HCT116 (cell line): Measurements from ENCODE around the gene ELFN1. TPM values are rescaled to one million over a fixed set of nuclear protein-coding genes. Genes with fewer than 3 reads are reported as not detected.

Experiments
- ATAC-seq: fragments of 200-7000 bp; cut with Tn5 transposase; 2 replicates; pipeline ENCODE4 v1.9.1; 2020; ENCODE audit warnings: mild to moderate bottlenecking, moderate library complexity
- BruUV-seq: library from RNA; stranded (reverse); fragments of 400-500 nt; replicated peaks from 2 replicates; lab custom pipeline; 2021; lab: Mats Ljungman, UMichigan
- CTCF ChIA-PET: fragments of 300-600 bp; sonication (Branson Sonifier 250); formaldehyde crosslinking; loops from one replicate; lab custom pipeline; 2021; ENCODE audit warnings: antibody characterized with exemption; lab: Charles Lee
- POLR2A ChIA-PET: fragments of 300-600, 350-600 bp; sonication (Branson Sonifier 250); formaldehyde crosslinking; loops from one replicate; lab custom pipeline; 2021; ENCODE audit warnings: antibody characterized with exemption; lab: Charles Lee
- RAD21 ChIA-PET, 2 experiments: fragments of 300-600 bp; sonication (Branson Sonifier 250); formaldehyde crosslinking; loops; one replicate each; lab custom pipeline; 2023; ENCODE audit warnings: low total read pairs in 2 of 2; ENCODE audit not compliant: uncharacterized antibody in 2 of 2, unreplicated experiment in 2 of 2, low non-redundant PET in 1 of 2; lab: Charles Lee
- DNase-seq: peaks from one replicate; pipeline ENCODE4 v3.0.0-alpha.2; 2010; ENCODE audit warnings: low read depth, low spot score
- H2AFZ ChIP-seq: fragments of 200-600 bp; shearing (Covaris generic), sonication (generic); 2 replicates; pipeline ENCODE4 v1.6.1; 2017; ENCODE audit warnings: low read depth, mixed run types, mixed read lengths, antibody characterized with exemption, low read length; ENCODE audit not compliant: poor library complexity, severe bottlenecking
- H3K27ac ChIP-seq: 2 replicates; pipeline ENCODE4 v1.5.1; 2012; ENCODE audit warnings: low read depth, low read length
- H3K27me3 ChIP-seq: fragments of 200-600 bp; sonication (generic); 2 replicates; pipeline ENCODE4 v1.6.1; 2016; ENCODE audit warnings: mixed run types, low read length, mixed read lengths; ENCODE audit not compliant: insufficient read depth
- H3K36me3 ChIP-seq, 2 experiments: fragments of 200-500 bp in 1 of 2; fragments of 200-600 bp in 1 of 2; sonication (Bioruptor generic) in 1 of 2; sonication (generic) in 1 of 2; 2 replicates each; pipeline versions ENCODE4 v1.5.1 to v1.6.1; 2014 to 2016; ENCODE audit warnings: low read length in 2 of 2, inconsistent platforms in 1 of 2, mixed read lengths in 1 of 2, mixed run types in 1 of 2; ENCODE audit not compliant: insufficient read depth in 2 of 2, control insufficient read depth in 1 of 2
- H3K4me1 ChIP-seq, 2 experiments: fragments of 200-600 bp in 1 of 2; sonication (generic) in 1 of 2; 2 replicates each; pipeline versions ENCODE4 v1.5.1 to v1.6.1; 2012 to 2017; ENCODE audit warnings: low read length in 2 of 2, inconsistent platforms in 1 of 2, mild to moderate bottlenecking in 1 of 2, mixed read lengths in 1 of 2, mixed run types in 1 of 2, moderate library complexity in 1 of 2; ENCODE audit not compliant: insufficient read depth in 2 of 2, control insufficient read depth in 1 of 2
- H3K4me2 ChIP-seq: fragments of 200-600 bp; sonication (generic); 2 replicates; pipeline ENCODE4 v1.6.1; 2017; ENCODE audit warnings: mixed run types, low read length, mixed read lengths
- H3K4me3 ChIP-seq, 2 experiments: fragments of 200-600 bp in 1 of 2; sonication (generic) in 1 of 2; replicated peaks in 1 of 2; 2 replicates each; pipeline ENCODE4 v1.5.1; 2011 to 2016; ENCODE audit warnings: low read length in 2 of 2, control low read depth in 1 of 2, low read depth in 1 of 2, mild to moderate bottlenecking in 1 of 2, mixed read lengths in 1 of 2, mixed run types in 1 of 2
- H3K79me2 ChIP-seq: fragments of 200-600 bp; sonication (generic); 2 replicates; pipeline ENCODE4 v1.6.1; 2017; ENCODE audit warnings: mild to moderate bottlenecking, mixed run types, low read length, moderate library complexity, mixed read lengths; ENCODE audit not compliant: insufficient read depth
- H3K9ac ChIP-seq: fragments of 200-600 bp; sonication (generic); 2 replicates; pipeline ENCODE4 v1.6.1; 2016; ENCODE audit warnings: low read length, mixed read lengths
- H3K9me2 ChIP-seq: fragments of 200-600 bp; sonication (generic), shearing (Covaris generic); 2 replicates; pipeline ENCODE4 v1.6.1; 2017; ENCODE audit warnings: mixed run types, mild to moderate bottlenecking, moderate library complexity; ENCODE audit not compliant: insufficient read depth
- H3K9me3 ChIP-seq, 2 experiments: fragments of 200-500 bp in 1 of 2; fragments of 200-600 bp in 1 of 2; sonication (Bioruptor generic) in 1 of 2; sonication (generic) in 1 of 2; 2 replicates each; pipeline ENCODE4 v1.6.1; 2014 to 2017; ENCODE audit warnings: low read length in 2 of 2, mixed read lengths in 2 of 2, inconsistent platforms in 1 of 2, low read depth in 1 of 2, mild to moderate bottlenecking in 1 of 2, mixed run types in 1 of 2, moderate library complexity in 1 of 2; ENCODE audit not compliant: control insufficient read depth in 1 of 2, insufficient read depth in 1 of 2
- H4K20me1 ChIP-seq: fragments of 200-600 bp; sonication (generic), shearing (Covaris generic); 2 replicates; pipeline ENCODE4 v1.6.1; 2017; ENCODE audit warnings: mixed run types, mild to moderate bottlenecking, moderate library complexity; ENCODE audit not compliant: insufficient read depth
- ELF1 ChIP-seq: IDR thresholded peaks from 2 replicates; pipeline ENCODE4 v1.6.1; 2012; ENCODE audit warnings: low read depth, borderline replicate concordance
- EZH2 ChIP-seq: fragments of 200-600 bp; sonication (generic); IDR thresholded peaks from 2 replicates; pipeline ENCODE4 v1.6.1; 2017; ENCODE audit warnings: antibody characterized with exemption, mixed run types
- JUND ChIP-seq: IDR thresholded peaks from 2 replicates; pipeline ENCODE4 v1.6.1; 2012
- POLR2A ChIP-seq: IDR thresholded peaks from 2 replicates; pipeline ENCODE4 v1.7.0; 2011; ENCODE audit warnings: borderline replicate concordance; ENCODE audit not compliant: insufficient read depth, insufficient read length; ENCODE audit errors: extremely low read depth
- POLR2AphosphoS5 ChIP-seq: IDR thresholded peaks from 2 replicates; pipeline ENCODE4 v1.6.1; 2011; ENCODE audit warnings: mild to moderate bottlenecking, low read depth, low read length, moderate library complexity
- RAD21 ChIP-seq: IDR thresholded peaks from 2 replicates; pipeline ENCODE4 v1.6.1; 2012; ENCODE audit warnings: low read depth, mild to moderate bottlenecking
- REST ChIP-seq: IDR thresholded peaks from 2 replicates; pipeline ENCODE4 v1.6.1; 2012; ENCODE audit warnings: low read depth
- SRF ChIP-seq: IDR thresholded peaks from 2 replicates; pipeline ENCODE4 v1.6.1; 2012; ENCODE audit warnings: low read depth
- ZFX ChIP-seq: fragments of 450-650 bp; IDR thresholded peaks from 2 replicates; pipeline ENCODE4 v1.6.1; 2017
- ZNF274 ChIP-seq: fragments of 200-500 bp; sonication (Bioruptor generic); IDR thresholded peaks from 2 replicates; pipeline ENCODE4 v1.6.1; 2014; ENCODE audit warnings: mild to moderate bottlenecking, low read depth, low read length, inconsistent platforms
- intact Hi-C: fragments of 100-400 bp; cut with micrococcal nuclease; formaldehyde crosslinking; loops from 2 replicates; pipeline ENCODE4 v1.10.0; 2022
- total RNA-seq: library from RNA; stranded (reverse); gene quantifications from one replicate; pipeline ENCODE4 v1.2.1, GENCODE V29; 2021; ENCODE audit not compliant: unreplicated experiment
- TF ChIP-seq, protein P1 (sequence below): IDR thresholded peaks from 2 replicates; pipeline ENCODE4 v1.6.1; 2012

ELFN1 gene
- total RNA-seq, 1 experiment from 2014 or later: 4.4 TPM

DNA sequence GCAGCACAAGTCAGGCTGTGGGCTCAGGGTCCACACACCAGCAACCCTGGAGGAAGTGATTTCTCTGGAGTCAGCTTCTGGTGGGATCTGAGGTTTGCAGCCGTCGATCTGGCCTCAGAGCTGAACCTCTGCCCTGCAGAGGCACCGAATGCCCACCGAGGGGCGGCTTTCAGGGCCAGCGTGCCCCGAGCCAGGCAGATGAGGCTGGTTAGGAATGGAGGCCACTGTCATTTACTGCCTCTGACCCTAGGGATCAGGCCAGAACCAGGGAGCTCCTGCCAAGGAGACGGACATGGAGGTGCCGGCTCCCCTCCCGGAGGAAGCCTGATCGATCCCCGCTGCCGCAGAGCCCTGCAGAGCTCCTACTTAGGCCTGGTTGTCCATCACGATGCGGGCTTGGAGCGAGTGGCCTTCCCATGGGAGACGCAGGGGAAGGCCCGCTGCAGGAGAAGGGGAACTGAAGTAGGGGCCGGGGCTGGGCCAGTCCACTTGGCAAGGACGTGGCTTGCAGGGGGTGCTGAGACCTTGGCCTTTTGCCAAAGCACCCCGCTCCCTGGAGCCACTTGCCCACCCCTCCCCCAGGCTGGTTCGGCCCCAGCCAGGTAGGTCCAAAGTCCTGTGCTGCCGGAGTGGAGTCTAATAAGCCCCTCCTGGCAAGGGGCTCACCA lies 19.6 kb upstream of the ELFN1 start (continued):
- TF ChIP-seq REST (no peak), JUND (no peak), ELF1 (no peak), RAD21 (no peak), POLR2A (no peak), ZNF274 (no peak), SRF (no peak), EZH2 (no peak)
- TF ChIP-seq, protein P1, sequence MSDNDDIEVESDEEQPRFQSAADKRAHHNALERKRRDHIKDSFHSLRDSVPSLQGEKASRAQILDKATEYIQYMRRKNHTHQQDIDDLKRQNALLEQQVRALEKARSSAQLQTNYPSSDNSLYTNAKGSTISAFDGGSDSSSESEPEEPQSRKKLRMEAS: no peak

- H3K36me3 ChIP-seq: no peaks in the 10 kb centered on the region
- no peaks in the 10 kb centered on the region for H3K27me3 ChIP-seq
- ATAC-seq: no peak; the same call in 1 of the 2 replicates
- intact Hi-C loops: no loop called here
- RAD21 ChIA-PET: no interaction called here
- H3K4me3 ChIP-seq: no peak overlapping the region
- no peak overlapping the region for H3K4me2 ChIP-seq
- TF ChIP-seq ZFX: no peak
- TF ChIP-seq POLR2AphosphoS5: no peak
- TF ChIP-seq, protein P1: no peak
- TF ChIP-seq, all 23 proteins: peak for 0
- DNase-seq: no peak
- CTCF ChIA-PET: no interaction called here
- no peaks in the 10 kb centered on the region for H3K9me2 ChIP-seq
- POLR2A ChIA-PET: no interaction called here
- no peaks in the 10 kb centered on the region for H3K79me2 ChIP-seq
- no TSS peak for BruUV-seq
- no peak overlapping the region for H3K27ac ChIP-seq
- no peak overlapping the region for H2AFZ ChIP-seq
- no peaks in the 10 kb centered on the region for H4K20me1 ChIP-seq
- H3K9me3 ChIP-seq: no peaks in the 10 kb centered on the region
- H3K4me1 ChIP-seq: peaks cover 0 to 7% of the 10 kb centered on the region in 2 experiments; a peak in 2 of 4 replicates
- no peak overlapping the region for H3K9ac ChIP-seq
These were observed 19.0 kb upstream of the ELFN1 start for GRCh38 chr7:1651031-1651446.
